OCI-LY1 (cell line): Measurements from ENCODE around the gene HUS1.

Experiments used
- H2AFZ ChIP-seq: fragments of 200-600 bp; sonication (generic), shearing (Covaris generic); 2 replicates; pipeline ENCODE4 v1.6.0; 2014; ENCODE audit warnings: antibody characterized with exemption, mild to moderate bottlenecking, low read length
- H3F3A ChIP-seq: fragments of 200-600 bp; sonication (generic), shearing (Covaris generic); 2 replicates; pipeline ENCODE4 v1.6.0; 2014; ENCODE audit warnings: mild to moderate bottlenecking, antibody characterized with exemption, low read length, moderate library complexity; ENCODE audit not compliant: insufficient read depth
- H3K27ac ChIP-seq: fragments of 200-600 bp; sonication (generic); 2 replicates; pipeline ENCODE4 v1.5.1; 2014; ENCODE audit warnings: low read length, mixed run types, mild to moderate bottlenecking, low read depth; ENCODE audit not compliant: poor library complexity, severe bottlenecking
- H3K27me3 ChIP-seq: fragments of 200-600 bp; sonication (generic); 2 replicates; pipeline ENCODE4 v1.6.0; 2014; ENCODE audit warnings: antibody characterized with exemption, mild to moderate bottlenecking, low read length, moderate library complexity; ENCODE audit not compliant: insufficient read depth
- H3K36me3 ChIP-seq: fragments of 200-600 bp; sonication (generic); 2 replicates; pipeline ENCODE4 v1.6.1; 2014; ENCODE audit warnings: mild to moderate bottlenecking, antibody characterized with exemption, low read length, moderate library complexity, mixed read lengths; ENCODE audit not compliant: insufficient read depth
- H3K4me1 ChIP-seq: fragments of 200-600 bp; sonication (generic); 2 replicates; pipeline ENCODE4 v1.5.1; 2014; ENCODE audit warnings: mild to moderate bottlenecking, low read length, moderate library complexity; ENCODE audit not compliant: insufficient read depth, severe bottlenecking
- H3K4me2 ChIP-seq: fragments of 200-600 bp; sonication (generic), shearing (Covaris generic); 2 replicates; pipeline ENCODE4 v1.6.1; 2014; ENCODE audit warnings: low read length
- H3K4me3 ChIP-seq: fragments of 200-600 bp; sonication (generic); 2 replicates; pipeline ENCODE4 v1.5.1; 2014; ENCODE audit warnings: low read length, low read depth, mild to moderate bottlenecking, mixed read lengths; ENCODE audit not compliant: poor library complexity, severe bottlenecking
- H3K79me2 ChIP-seq: fragments of 200-600 bp; shearing (Covaris generic); 2 replicates; pipeline ENCODE4 v1.6.1; 2016; ENCODE audit warnings: mixed run types, low read length, mixed read lengths; ENCODE audit not compliant: insufficient read depth
- H3K9ac ChIP-seq: fragments of 200-600 bp; sonication (generic), shearing (Covaris generic); 2 replicates; pipeline ENCODE4 v1.6.1; 2014; ENCODE audit warnings: mild to moderate bottlenecking, low read length, mixed read lengths
- H3K9me2 ChIP-seq: fragments of 200-600 bp; sonication (generic), shearing (Covaris generic); 2 replicates; pipeline ENCODE4 v1.6.1; 2014; ENCODE audit warnings: low read depth, mild to moderate bottlenecking, low read length, mixed read lengths
- H3K9me3 ChIP-seq: fragments of 200-600 bp; shearing (Covaris generic); 2 replicates; pipeline ENCODE4 v1.6.1; 2014; ENCODE audit warnings: low read length, mixed read lengths
- H4K20me1 ChIP-seq: fragments of 200-600 bp; sonication (generic), shearing (Covaris generic); 2 replicates; pipeline ENCODE4 v1.6.0; 2016; ENCODE audit warnings: mild to moderate bottlenecking, low read length; ENCODE audit not compliant: insufficient read depth
- EZH2 ChIP-seq: fragments of 200-600 bp; sonication (generic), shearing (Covaris generic); IDR thresholded peaks from 2 replicates; pipeline ENCODE4 v1.8.0; 2017; ENCODE audit warnings: borderline replicate concordance, mixed run types, mild to moderate bottlenecking, antibody characterized with exemption, low read length, moderate library complexity, mixed read lengths
- TF ChIP-seq, protein P1 (sequence below): fragments of 200-600 bp; sonication (generic), shearing (Covaris generic); IDR thresholded peaks from 2 replicates; pipeline ENCODE4 v1.5.1; 2017; ENCODE audit warnings: mild to moderate bottlenecking, antibody characterized with exemption, low read length, moderate library complexity, mixed read lengths

The HUS1 gene

DNA sequence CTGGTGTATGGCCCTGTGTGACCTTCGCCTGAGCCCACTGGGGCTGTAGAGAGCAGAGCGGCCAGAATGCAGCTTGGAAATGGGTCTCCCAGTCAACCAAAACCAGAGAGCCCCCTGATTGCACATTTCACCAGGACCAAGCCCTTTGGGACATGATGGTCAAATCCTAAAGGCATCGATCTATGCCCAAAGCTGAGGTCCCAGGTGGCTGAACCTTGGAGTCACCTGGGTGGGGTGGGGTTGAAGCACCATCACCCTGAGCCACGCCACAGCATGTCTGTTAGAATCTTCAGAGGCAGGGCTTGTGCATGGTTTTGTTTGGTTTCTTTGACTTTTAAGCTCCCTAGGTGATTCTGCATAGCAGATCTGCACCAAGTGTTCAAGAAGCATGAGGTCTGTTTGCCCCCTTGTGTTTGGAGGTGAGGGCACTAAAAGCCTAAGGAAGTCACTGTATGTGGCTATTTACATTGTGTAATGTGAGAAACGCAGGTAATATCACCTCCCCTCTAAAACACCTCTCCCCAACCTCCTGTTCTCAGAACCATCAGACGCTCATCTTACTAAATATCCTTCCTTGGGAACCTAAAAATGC is 40.7 kb downstream of the HUS1 start:
- H4K20me1 ChIP-seq: no peaks in the 10 kb centered on the region
- H3K4me1 ChIP-seq: peaks cover 26% of the 10 kb centered on the region
- peak overlapping the region; percentile 61 for H3K27ac ChIP-seq
- no peaks in the 10 kb centered on the region for H3K9me3 ChIP-seq
- H3K4me2 ChIP-seq: peak overlapping the region; percentile 45; the same call in 1 of the 2 replicates
- H2AFZ ChIP-seq: no peak overlapping the region
- H3K9me2 ChIP-seq: no peaks in the 10 kb centered on the region
- H3K9ac ChIP-seq: no peak overlapping the region
- TF ChIP-seq EZH2: no peak
- TF ChIP-seq, protein P1, sequence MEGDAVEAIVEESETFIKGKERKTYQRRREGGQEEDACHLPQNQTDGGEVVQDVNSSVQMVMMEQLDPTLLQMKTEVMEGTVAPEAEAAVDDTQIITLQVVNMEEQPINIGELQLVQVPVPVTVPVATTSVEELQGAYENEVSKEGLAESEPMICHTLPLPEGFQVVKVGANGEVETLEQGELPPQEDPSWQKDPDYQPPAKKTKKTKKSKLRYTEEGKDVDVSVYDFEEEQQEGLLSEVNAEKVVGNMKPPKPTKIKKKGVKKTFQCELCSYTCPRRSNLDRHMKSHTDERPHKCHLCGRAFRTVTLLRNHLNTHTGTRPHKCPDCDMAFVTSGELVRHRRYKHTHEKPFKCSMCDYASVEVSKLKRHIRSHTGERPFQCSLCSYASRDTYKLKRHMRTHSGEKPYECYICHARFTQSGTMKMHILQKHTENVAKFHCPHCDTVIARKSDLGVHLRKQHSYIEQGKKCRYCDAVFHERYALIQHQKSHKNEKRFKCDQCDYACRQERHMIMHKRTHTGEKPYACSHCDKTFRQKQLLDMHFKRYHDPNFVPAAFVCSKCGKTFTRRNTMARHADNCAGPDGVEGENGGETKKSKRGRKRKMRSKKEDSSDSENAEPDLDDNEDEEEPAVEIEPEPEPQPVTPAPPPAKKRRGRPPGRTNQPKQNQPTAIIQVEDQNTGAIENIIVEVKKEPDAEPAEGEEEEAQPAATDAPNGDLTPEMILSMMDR: peak; percentile 75
- H3K4me3 ChIP-seq: no peak overlapping the region
- no peaks in the 10 kb centered on the region for H3K36me3 ChIP-seq
- no peaks in the 10 kb centered on the region for H3F3A ChIP-seq
- no peaks in the 10 kb centered on the region for H3K27me3 ChIP-seq
- no peaks in the 10 kb centered on the region for H3K79me2 ChIP-seq

DNA sequence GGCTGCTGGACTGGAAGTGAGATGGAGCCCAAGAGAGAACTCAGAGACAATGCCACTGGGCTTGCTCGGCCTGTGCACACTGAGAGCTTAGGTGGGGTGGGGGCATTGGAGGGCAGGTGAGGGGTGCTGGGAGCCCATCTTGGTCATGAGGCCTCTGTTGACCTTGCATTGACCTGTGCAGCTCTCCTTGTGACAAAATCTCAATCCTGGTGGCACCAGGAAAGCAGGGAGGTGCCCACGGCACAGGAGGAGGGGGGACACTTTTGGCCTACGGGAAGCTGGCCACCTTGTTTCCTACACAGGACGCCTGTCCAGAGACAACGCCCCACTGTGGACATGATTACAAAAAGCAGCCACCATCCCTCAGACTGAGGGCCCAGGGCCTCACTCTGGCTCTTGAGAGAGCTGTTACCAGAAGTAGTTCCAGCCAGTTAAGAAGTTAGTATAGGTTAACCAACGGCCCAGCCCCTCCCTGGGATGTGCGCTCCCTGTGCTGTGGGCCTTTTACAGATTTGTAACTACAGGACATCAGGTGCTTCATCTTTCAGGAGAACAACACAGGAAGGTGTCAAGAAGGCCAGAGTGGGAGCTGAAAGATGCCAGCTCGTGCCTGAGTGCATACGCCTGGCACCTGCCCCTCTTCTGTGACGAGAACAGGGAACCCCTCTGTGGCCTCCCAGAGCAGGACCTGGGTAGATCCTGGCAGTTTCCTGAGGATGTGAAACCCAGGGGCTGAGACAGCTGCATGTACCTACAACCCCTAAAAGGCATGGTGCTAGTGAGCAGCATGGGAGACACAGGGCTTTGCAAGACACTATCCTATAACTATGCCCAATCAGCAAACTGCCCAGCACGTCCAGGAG is 41.5 kb downstream of the HUS1 start:
- H4K20me1 ChIP-seq: no peaks in the 10 kb centered on the region
- H3K27ac ChIP-seq: peak overlapping the region; percentile 61
- H3K27me3 ChIP-seq: no peaks in the 10 kb centered on the region
- peak overlapping the region; percentile 18 for H3K4me3 ChIP-seq
- no peaks in the 10 kb centered on the region for H3K79me2 ChIP-seq
- peak overlapping the region; percentile 45 for H3K4me2 ChIP-seq
- H3K9ac ChIP-seq: peak overlapping the region; percentile 10; the same call in 1 of the 2 replicates
- no peaks in the 10 kb centered on the region for H3F3A ChIP-seq
- no peaks in the 10 kb centered on the region for H3K36me3 ChIP-seq
- TF ChIP-seq, protein P1: peak; percentile 28; the same call in 1 of the 2 replicates
- TF ChIP-seq EZH2: no peak
- no peaks in the 10 kb centered on the region for H3K9me2 ChIP-seq
- H3K9me3 ChIP-seq: no peaks in the 10 kb centered on the region
- H3K4me1 ChIP-seq: peaks cover 26% of the 10 kb centered on the region
- no peak overlapping the region for H2AFZ ChIP-seq

DNA sequence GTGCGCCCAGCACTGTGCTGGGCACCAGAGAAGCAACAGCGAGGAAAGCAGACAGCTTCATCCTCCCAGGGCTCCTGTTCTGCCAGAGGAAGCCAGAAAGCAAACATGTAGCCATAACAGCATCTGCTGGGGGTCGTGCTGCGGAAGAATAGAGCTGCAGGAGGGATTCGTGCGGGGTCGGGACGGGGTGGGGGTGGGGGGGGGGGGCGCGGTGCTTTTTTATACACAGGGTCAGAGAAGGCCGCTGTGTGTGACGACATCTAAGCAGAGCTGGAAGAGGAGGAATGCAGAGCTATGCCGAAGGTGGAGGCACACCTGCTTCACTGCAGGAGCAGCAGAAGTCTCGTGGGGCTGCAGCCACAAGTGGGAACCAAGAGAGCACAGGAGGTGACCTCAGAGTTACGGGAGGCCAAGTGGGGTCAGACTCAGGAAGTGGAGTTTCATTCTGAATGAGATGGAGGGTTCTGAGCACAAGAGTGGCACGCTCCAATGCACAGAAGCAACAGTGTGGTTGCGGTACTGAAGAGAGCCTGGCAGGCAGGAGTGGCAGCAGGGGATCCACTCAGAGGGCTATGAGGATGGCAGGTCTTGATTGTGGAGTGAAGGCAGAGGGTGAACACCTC is 42.2 kb downstream of the HUS1 start:
- Histone ChIP-seq H3K9ac (peak overlapping the region; percentile 10; the same call in 1 of the 2 replicates), H3K27me3 (no peaks in the 10 kb centered on the region), H3F3A (no peaks in the 10 kb centered on the region), H3K4me1 (peaks cover 26% of the 10 kb centered on the region), H3K36me3 (no peaks in the 10 kb centered on the region), H3K9me3 (no peaks in the 10 kb centered on the region), H3K79me2 (no peaks in the 10 kb centered on the region), H4K20me1 (no peaks in the 10 kb centered on the region), H2AFZ (peak overlapping the region; percentile 15; the same call in 1 of the 2 replicates), H3K4me3 (peak overlapping the region; percentile 18), H3K27ac (peak overlapping the region; percentile 61), H3K4me2 (peak overlapping the region; percentile 48), H3K9me2 (no peaks in the 10 kb centered on the region)
- TF ChIP-seq, protein P1: no peak
- TF ChIP-seq EZH2: no peak
